ENCODE data around the gene UVSSA.
"Not testable (repeated sequence)": the region's sequence is repeated elsewhere in the genome, so short reads cannot be mapped to it uniquely, and the experiment has no call there.

Gene UVSSA

DNA sequence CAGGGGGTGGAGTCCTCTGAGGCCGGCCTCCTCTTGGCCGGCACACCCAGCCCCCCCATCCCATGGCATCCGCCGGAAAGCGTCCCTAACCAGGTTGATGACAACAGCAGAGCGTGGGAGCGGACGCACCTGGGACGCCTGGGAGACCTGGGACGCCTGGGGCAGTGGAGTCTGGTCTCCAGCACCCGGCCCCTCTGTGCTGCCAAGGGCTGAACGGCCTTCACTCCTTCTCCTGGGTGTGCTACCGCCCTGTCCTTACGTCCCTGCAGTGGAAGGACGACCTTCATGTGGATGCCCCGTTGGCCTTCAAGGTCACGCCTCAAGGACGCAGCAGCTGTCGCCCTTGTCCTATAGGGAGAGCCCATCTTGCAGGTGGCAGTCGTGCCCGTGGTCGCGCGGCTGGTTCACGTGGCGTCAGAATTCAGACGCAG is 32.4 kb downstream of the UVSSA start:
- DNase-seq, result no peak

GRCh38 chr4:1379801-1380331 is 32.9 kb downstream of the UVSSA start:
- DNase-seq, result no peak

- DNase-seq, result no peak
Measured at GRCh38 chr4:1380368-1381151, 33.6 kb downstream of the UVSSA start.

GRCh38 chr4:1381181-1381621 is 34.2 kb downstream of the UVSSA start:
- DNase-seq, result no peak

DNA sequence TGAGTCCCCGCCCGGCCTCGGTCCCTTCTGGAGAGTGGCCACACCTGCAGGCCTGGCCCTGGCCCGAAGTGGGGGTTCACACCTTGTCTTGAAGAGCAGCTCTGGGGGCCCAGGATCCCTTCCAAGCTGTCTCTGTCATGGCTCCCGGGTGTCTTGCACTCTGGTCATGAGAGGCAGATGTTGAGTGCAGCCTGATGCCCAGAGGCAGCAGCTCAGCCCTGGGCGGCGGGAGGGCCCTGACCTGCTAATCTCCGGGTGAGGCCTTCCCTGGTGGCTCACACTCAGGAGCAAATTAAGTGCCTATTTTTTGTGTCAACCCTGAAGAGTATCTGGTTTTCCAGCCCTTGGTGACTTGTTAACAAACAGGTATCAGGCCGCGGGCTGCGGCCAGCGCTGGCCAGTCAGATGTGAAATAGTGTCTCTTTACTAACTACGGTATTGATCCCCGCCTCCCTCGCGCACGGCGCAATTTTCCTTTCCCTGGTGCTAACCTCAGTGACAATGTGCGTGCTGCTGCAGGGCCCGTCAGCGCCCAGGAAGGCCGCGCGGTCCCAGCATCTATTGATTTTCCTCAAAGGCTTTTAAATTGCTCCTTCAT is 35.0 kb downstream of the UVSSA start:
- DNase-seq, result no peak

DNA sequence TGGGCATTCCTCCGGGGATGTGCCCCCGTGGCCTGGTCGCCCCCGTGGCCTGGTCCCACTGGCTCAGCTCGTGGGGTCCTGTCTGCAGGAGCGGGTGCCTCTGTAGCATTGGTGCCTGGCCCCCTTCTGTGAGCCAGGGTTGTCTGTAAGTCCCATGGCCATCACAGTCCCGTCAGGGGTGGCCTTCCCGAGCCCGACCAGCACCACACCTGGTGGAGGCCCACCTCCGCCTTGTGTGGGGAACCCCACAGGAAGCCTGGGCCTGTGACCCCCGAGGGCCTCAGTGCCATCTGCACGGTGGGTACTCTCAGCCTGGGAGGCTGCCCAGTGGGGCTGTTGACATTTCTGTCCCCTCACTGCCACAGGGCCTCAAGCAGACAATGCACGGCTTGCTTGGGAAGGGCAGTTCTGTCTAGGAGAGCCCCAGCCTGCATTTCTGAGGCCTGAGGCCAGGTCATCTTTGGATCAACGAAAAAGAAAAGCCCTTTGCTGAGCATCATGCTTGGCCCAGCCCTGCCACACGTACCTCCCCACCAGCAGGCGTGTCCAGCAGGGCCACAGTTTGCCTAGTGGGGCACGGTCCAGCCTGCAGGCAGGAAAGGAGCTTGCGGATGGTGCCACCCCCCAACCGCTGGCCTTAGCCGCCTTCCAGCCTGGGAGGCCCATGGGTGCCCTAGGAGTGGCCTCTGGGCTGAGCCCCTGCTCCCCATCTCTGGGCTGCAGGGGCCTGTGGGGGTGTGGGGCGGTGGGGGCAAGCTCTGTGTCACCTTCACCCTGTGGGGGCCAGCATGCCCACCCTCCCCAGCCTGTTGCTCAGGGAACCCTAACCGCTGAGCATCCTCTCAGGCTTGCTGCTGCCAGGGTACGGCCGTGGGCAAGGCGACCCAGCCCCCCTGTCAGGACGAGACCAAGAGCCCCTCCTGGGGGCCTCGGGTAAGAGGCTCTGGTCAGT is 36.0 kb downstream of the UVSSA start:
- no peak for DNase-seq

- DNase-seq, result no peak
Measured at GRCh38 chr4:1383728-1384591, 37.0 kb downstream of the UVSSA start.

- no peak for DNase-seq
Measured at GRCh38 chr4:1384675-1385372, 37.8 kb downstream of the UVSSA start.

GRCh38 chr4:1385373-1386340 is 38.6 kb downstream of the UVSSA start:
- no peak for DNase-seq

GRCh38 chr4:1393363-1393762 is 46.4 kb downstream of the UVSSA start:
- not testable (repeated sequence) for DNase-seq

DNA sequence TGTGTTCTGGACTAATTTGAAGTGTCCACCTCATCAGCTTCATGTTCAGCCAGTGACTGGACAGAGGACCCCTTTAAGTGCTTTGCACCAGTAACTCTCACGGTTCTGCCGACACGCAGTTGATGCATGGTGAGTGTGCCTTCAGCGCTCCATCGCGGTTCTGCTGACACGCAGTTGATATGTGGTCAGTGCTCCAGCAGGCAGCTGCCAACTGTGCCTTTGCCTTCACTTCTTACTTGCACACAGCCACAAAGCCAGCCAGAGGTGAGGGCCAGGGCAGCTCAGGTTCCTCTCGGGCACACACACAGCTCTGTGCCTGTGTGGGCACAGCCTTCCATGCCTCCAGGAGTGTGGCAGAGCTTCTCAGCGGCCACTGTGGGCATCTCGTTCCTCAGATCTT is 46.9 kb downstream of the UVSSA start:
- no peak for DNase-seq

- DNase-seq, result not testable (repeated sequence)
Measured at GRCh38 chr4:1394554-1395388, 47.8 kb downstream of the UVSSA start.

DNA sequence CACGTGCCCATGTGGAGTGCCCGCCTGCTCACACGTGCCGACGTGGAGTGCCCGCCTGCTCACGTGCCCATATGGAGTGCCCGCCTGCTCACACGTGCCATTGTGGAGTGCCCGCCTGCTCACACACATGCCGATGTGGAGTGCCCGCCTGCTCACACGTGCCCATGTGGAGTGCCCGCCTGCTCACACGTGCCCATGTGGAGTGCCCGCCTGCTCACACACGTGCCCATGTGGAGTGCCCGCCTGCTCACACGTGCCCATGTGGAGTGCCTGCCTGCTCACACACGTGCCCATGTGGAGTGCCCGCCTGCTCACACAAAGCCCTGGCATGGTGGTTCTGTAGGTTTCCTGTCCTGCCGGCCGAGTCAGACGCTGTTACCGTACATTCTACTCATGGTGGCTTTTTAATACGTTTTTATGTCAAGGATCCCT is 48.4 kb downstream of the UVSSA start:
- DNase-seq, result not testable (repeated sequence)

- no peak for DNase-seq
Measured at GRCh38 chr4:1395941-1396805, 49.2 kb downstream of the UVSSA start.

DNA sequence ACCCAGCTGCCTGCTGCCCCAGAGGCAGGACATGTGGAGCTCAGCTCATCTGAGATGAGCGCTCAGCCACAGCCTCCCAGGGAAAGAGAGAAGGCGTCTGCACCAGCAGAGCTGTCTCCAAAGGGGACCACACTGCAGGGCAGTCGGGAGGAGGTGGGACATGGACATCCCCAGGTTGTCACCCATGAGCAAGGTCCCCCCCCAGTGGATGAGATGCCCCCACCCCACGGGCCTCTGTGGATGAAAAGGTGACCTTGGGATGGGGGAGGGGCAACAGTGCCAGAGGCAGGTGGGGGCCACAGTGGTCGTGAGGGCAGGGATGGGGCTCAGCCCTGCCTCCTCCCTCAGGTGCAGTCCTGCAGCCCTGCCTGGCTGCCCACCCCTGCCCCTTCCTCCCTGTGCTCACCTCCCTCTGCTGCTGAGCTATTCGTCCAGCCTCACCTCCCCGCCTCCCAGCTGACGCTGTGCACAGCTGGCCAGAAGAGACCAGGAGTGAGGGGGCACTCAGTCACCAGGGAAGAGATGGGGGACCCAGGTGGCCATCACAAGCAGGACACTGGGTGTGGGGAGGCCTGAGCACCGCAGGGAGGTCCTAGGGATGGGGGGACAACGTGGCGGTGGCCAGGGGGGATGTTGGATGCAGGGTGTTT is 49.9 kb downstream of the UVSSA start:
- no peak for DNase-seq

GRCh38 chr4:1398681-1399507 is 51.9 kb downstream of the UVSSA start:
- no peak for DNase-seq

Data from effector CD4-positive, alpha-beta T cell (primary cell).